ENCODE data around the gene ZFP90.
"Not testable (repeated sequence)": the region's sequence is repeated elsewhere in the genome, so short reads cannot be mapped to it uniquely, and the experiment has no call there.

The ZFP90 gene

DNA sequence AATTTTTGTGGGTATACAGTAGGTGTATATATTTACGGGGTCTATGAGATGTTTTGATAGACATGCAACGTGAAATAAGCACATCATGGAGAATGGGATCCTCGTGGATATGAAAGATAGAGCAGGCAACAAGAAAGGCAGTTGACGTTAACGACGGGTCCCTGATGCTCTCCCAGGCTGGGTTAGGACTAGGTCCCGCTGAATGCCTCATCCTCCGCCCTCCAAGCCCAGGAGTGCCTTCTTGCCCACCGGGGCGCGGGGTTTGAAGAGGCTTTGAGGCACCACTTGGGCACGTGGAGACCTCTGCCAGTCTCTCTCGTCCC, 9.5 kb upstream of the ZFP90 start:
- no peak for TF ChIP-seq ZFX (IDR thresholded peaks at IDR 0.05)
- TF ChIP-seq, protein P1, sequence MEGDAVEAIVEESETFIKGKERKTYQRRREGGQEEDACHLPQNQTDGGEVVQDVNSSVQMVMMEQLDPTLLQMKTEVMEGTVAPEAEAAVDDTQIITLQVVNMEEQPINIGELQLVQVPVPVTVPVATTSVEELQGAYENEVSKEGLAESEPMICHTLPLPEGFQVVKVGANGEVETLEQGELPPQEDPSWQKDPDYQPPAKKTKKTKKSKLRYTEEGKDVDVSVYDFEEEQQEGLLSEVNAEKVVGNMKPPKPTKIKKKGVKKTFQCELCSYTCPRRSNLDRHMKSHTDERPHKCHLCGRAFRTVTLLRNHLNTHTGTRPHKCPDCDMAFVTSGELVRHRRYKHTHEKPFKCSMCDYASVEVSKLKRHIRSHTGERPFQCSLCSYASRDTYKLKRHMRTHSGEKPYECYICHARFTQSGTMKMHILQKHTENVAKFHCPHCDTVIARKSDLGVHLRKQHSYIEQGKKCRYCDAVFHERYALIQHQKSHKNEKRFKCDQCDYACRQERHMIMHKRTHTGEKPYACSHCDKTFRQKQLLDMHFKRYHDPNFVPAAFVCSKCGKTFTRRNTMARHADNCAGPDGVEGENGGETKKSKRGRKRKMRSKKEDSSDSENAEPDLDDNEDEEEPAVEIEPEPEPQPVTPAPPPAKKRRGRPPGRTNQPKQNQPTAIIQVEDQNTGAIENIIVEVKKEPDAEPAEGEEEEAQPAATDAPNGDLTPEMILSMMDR (conservative IDR thresholded peaks at IDR 0.05), result no peak
- H3K27ac ChIP-seq, result peak overlapping the region; percentile 87

DNA sequence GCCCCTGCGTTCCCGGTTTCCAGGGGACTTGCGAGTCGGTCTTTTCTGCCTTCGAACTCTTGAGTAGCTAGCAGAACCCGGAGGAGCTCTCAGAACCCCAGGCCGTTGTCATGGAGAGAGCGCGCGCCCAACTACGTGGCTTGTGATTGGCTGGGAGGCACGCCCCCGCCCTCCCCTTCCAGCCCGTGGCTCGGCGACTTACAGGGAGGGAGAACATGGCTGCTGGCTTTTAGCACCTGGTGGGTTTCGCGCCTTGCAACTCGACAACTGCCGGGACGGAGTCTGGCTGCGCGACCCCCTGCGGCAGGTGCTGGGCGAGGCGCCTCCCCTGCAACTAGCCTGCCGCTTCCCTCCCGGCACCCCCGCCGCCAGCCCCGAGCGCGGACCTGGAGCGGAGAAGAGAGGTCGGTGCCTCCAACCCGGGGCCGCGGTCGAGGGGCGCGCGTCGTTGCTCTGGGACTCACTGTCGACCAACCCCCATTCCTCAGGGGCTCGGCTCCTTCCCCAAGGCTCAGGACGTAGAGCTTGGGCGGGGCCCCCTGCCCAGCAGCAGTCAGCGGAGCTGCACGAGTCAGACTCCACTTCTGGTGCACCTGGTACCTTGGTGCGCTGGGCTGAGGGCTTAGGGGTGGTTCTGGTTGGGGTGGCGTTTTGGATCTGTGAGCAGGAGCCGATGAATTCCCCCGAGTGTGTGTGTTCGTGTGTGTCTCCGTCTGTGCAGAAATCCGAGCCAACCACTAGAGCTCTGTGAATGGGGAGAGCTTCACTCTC, 9.0 kb upstream of the ZFP90 start:
- TF ChIP-seq, protein P1 (conservative IDR thresholded peaks at IDR 0.05), result no peak
- TF ChIP-seq ZFX (IDR thresholded peaks at IDR 0.05), result no peak

DNA sequence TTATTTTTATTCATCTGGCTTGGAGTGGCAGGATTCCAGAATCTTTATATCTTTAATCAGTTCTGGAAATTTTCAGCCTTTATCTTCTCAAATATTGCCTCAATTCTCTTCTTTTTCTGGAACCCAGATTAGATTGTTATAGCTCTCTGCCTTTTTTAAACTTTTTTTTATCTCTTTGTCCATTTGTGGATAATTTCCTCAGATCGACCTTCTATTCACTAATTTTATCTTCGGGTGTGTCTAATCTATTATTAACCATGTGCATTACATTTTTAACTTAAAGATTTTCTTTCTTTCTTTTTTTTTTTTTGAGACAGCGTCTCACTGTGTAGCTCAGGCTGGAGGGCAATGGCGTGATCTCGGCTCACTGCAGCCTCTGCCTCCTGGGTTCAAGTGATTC, 5.2 kb upstream of the ZFP90 start:
- no peak for TF ChIP-seq ZFX (IDR thresholded peaks at IDR 0.05)
- TF ChIP-seq, protein P1 (conservative IDR thresholded peaks at IDR 0.05), result no peak
- no peak overlapping the region for H3K27ac ChIP-seq

More for the DNA sequence above, 9.0 kb upstream of the ZFP90 start:
- H3K27ac ChIP-seq, result peak overlapping the region; percentile 87

DNA sequence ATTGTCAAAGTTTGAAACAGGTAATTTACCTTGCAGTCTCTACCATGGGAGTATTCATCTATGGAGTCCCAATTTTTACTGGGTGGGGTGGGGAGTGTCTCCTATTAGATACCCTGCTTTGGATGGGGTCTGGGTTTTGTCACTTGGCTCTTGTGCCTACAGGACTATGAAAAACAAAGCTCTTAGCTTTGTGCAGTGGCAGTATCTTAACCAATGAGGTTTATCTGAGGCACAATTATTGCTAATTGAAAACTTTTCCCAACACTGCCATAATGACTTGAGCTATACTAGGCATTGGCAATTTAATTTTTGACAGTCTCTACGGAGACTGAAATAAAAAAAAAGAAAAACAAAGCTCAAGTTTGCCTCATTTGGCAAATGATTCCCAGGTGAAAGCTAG, 3.8 kb upstream of the ZFP90 start:
- TF ChIP-seq, protein P1 (conservative IDR thresholded peaks at IDR 0.05), result no peak
- no peak for TF ChIP-seq ZFX (IDR thresholded peaks at IDR 0.05)
- no peak overlapping the region for H3K27ac ChIP-seq

DNA sequence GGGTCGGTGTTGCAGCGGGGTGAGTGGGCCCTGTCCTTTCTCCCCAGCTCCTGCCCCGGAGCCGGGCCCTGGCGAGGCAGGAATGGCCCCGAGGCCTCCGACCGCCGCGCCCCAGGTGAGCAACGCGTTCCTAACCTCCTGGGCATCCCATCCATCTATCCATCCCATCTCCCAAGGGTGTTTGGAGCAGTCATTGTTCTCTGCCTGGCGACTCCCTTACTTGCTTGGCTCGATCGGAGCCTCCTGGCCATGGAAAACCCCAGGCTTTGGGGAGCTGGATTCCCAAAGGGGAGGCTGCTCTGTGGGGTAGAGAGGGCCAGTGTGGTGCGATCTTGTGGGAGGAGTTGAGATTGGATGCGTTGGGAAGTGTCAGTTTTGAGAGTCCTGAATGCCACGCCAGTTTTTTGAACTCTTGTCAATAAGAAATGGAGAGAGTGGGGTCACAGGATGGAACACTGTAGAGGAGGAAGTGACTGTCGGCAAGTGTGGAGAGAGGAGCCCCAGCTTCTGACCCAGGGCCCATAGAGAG, 684 bp downstream of the ZFP90 start:
- no peak for TF ChIP-seq ZFX (IDR thresholded peaks at IDR 0.05)
- TF ChIP-seq, protein P1 (conservative IDR thresholded peaks at IDR 0.05), result no peak
- H3K27ac ChIP-seq, result peak overlapping the region; percentile 83

DNA sequence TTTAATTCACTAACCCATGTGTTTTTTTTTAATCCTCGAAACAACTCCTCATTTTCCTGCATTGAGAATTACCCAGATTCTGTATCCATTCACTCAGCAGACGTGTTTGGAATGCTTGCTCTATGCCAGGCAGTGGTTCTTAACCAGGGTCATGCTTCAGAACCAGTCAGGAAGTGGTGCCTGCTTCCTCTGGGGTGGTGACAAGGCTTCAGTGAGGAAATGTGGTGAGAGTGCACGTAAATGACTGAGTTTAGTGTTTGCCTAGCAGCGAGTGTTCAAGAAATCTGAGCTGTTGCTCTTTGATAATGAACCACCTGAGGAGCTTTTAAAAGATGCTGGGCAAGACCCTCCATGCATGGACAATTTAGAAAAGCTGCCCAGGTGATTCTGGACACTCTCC, 9.9 kb downstream of the ZFP90 start:
- TF ChIP-seq, protein P1 (conservative IDR thresholded peaks at IDR 0.05), result no peak
- no peak for TF ChIP-seq ZFX (IDR thresholded peaks at IDR 0.05)
- H3K27ac ChIP-seq, result no peak overlapping the region

DNA sequence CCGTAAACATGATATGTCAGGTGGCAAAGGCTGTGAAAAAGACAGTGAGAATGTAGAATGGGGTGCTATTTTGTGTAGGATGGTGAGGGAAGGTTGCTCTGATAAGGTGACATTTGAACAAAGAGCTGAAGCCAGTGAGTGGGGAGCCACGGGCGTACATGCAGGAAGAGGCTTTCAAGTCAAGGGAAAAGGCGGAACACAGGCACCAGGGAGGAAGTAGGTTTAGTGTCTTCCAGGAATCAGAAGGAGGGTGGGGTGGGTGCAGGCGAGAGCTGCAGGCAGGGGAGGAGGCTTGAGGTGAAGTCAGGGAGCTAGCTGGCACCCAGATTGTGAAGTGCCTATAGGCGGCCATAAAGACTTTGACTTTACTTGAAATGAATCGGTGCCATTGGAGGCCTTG, 14.1 kb downstream of the ZFP90 start:
- H3K27ac ChIP-seq, result no peak overlapping the region
- TF ChIP-seq ZFX (IDR thresholded peaks at IDR 0.05), result no peak
- TF ChIP-seq, protein P1 (conservative IDR thresholded peaks at IDR 0.05), result no peak

DNA sequence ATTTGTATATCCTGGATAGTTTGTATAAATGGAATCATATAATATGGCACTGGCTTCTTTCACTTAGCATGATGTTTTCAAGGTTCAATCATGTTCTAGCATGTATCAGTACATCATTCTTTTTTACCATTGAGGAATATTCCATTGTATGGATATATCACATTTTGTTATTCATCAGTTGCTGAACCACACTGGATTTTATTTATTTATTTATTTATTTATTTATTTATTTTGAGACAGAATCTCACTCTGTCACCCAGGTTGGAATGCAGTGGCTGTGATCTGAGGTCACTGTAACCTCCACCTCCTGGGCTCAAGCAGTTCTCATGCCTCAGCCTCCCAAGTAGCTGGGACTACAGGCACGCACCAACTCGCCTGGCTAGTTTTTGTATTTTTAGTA, 21.2 kb downstream of the ZFP90 start:
- H3K27ac ChIP-seq, result not testable (repeated sequence)
